Measurements from ENCODE around the gene TRPC6.

The TRPC6 gene

DNA sequence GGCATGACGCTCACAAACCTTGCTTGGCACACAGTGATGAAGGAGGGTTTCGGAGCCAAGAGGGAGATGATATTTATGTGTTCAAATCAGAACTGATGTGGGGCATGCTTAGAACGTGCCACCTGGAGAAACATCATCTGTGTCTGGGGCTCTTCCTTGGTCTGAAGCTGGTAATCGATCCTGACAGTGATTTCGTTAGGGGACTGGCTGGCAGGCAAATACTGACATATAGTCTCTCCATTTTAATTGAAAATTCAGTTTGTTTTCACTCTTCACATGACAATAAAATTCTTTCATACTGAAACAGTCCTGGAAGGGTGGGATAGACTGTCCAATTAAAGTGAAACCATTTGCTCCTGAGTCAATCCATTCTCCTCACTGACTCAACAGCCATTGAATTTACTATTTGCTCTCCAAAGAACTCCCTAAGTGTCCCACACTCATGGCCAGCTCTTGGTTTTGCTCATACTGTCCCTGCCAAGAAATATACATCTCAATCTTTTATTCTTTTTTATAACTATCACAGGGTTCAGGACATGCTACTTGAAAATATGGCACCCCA, 134.8 kb downstream of the TRPC6 start:
- TF ChIP-seq, protein P1, sequence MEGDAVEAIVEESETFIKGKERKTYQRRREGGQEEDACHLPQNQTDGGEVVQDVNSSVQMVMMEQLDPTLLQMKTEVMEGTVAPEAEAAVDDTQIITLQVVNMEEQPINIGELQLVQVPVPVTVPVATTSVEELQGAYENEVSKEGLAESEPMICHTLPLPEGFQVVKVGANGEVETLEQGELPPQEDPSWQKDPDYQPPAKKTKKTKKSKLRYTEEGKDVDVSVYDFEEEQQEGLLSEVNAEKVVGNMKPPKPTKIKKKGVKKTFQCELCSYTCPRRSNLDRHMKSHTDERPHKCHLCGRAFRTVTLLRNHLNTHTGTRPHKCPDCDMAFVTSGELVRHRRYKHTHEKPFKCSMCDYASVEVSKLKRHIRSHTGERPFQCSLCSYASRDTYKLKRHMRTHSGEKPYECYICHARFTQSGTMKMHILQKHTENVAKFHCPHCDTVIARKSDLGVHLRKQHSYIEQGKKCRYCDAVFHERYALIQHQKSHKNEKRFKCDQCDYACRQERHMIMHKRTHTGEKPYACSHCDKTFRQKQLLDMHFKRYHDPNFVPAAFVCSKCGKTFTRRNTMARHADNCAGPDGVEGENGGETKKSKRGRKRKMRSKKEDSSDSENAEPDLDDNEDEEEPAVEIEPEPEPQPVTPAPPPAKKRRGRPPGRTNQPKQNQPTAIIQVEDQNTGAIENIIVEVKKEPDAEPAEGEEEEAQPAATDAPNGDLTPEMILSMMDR (IDR thresholded peaks at IDR 0.05; ENCODE audit: insufficient read depth, low read length, poor library complexity, severe bottlenecking), result no peak
- Histone ChIP-seq H4K20me1 (ENCODE audit: low read depth, low read length) (no peaks in the 10 kb centered on the region), H2AFZ (ENCODE audit: low read depth, low read length, severe bottlenecking) (no peak overlapping the region)

DNA sequence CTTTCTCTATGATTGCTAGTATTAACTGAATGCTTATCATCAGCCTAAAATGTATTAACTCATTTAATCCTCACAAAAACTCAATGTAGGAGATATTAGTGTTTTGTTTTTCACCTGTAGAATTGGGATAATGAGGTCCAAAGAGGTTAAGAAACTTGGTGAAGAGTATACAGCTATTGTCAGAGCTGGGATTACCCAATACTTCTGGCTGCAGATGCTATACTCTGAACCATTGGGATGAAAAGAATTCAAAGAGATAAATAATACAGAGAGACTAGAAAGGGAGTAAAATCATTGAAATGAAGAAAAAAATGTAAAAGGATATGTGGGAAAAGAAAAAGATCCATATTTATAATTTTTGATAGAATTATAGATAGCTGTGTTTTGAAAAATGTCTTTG, 137.1 kb downstream of the TRPC6 start:
- Histone ChIP-seq H3K9me3 (ENCODE audit: insufficient read depth, low read length) (no peaks in the 10 kb centered on the region), H3F3A (ENCODE audit: insufficient read depth) (no peaks in the 10 kb centered on the region), H4K20me1 (ENCODE audit: low read depth, low read length) (no peaks in the 10 kb centered on the region), H2AFZ (ENCODE audit: low read depth, low read length, severe bottlenecking) (no peak overlapping the region), H3K9me2 (replicated peaks; ENCODE audit: insufficient read depth, low read length) (no peaks in the 10 kb centered on the region), H3K79me2 (ENCODE audit: insufficient read depth, low read length) (no peaks in the 10 kb centered on the region), H3K27ac (ENCODE audit: low read depth, low read length) (no peak overlapping the region), H3K36me3 (ENCODE audit: low read length) (no peaks in the 10 kb centered on the region), H3K9ac (ENCODE audit: low read length) (no peak overlapping the region), H3K4me3 (ENCODE audit: insufficient read depth, low read length, poor library complexity, severe bottlenecking) (no peak overlapping the region), H3K27me3 (ENCODE audit: low read length) (no peaks in the 10 kb centered on the region), H3K4me2 (ENCODE audit: low read depth, low read length, poor library complexity, severe bottlenecking) (no peak overlapping the region)
- TF ChIP-seq, protein P1 (IDR thresholded peaks at IDR 0.05; ENCODE audit: insufficient read depth, low read length, poor library complexity, severe bottlenecking), result no peak
- TF ChIP-seq EZH2phosphoT487 (conservative IDR thresholded peaks at IDR 0.05; ENCODE audit: low read length), result no peak

More for the DNA sequence above, 134.8 kb downstream of the TRPC6 start:
- no peaks in the 10 kb centered on the region for H3F3A ChIP-seq (ENCODE audit: insufficient read depth)
- no peaks in the 10 kb centered on the region for H3K79me2 ChIP-seq (ENCODE audit: insufficient read depth, low read length)
- H3K4me3 ChIP-seq (ENCODE audit: insufficient read depth, low read length, poor library complexity, severe bottlenecking), result no peak overlapping the region
- H3K27me3 ChIP-seq (ENCODE audit: low read length), result no peaks in the 10 kb centered on the region
- H3K36me3 ChIP-seq (ENCODE audit: low read length), result no peaks in the 10 kb centered on the region
- H3K9ac ChIP-seq (ENCODE audit: low read length), result no peak overlapping the region
- no peaks in the 10 kb centered on the region for H3K9me2 ChIP-seq (replicated peaks; ENCODE audit: insufficient read depth, low read length)
- H3K4me2 ChIP-seq (ENCODE audit: low read depth, low read length, poor library complexity, severe bottlenecking), result no peak overlapping the region
- H3K27ac ChIP-seq (ENCODE audit: low read depth, low read length), result no peak overlapping the region
- H3K9me3 ChIP-seq (ENCODE audit: insufficient read depth, low read length), result no peaks in the 10 kb centered on the region

DNA sequence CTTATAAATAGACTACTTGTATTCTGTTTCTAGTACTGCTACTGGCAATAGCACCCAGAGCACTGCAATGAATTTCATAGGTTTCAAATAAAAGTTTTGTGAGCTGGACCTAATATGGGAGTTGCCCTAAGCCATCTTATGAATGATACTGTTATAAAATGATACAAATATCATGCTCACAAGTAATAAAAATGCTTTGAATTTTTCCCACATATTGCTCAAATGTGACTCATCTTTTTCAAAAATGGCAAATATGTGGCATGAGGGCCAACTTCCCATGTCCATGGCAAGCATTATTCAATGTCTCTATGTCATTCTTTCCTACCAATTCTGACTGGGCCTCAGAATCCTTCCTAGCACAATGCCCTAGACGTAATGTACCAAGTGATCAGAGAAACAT, 137.6 kb downstream of the TRPC6 start:
- H3K4me2 ChIP-seq (ENCODE audit: low read depth, low read length, poor library complexity, severe bottlenecking), result no peak overlapping the region
- H3K27ac ChIP-seq (ENCODE audit: low read depth, low read length), result no peak overlapping the region
- no peak overlapping the region for H3K4me3 ChIP-seq (ENCODE audit: insufficient read depth, low read length, poor library complexity, severe bottlenecking)

More for the DNA sequence above, 137.6 kb downstream of the TRPC6 start:
- no peaks in the 10 kb centered on the region for H4K20me1 ChIP-seq (ENCODE audit: low read depth, low read length)
- no peak overlapping the region for H2AFZ ChIP-seq (ENCODE audit: low read depth, low read length, severe bottlenecking)
- no peaks in the 10 kb centered on the region for H3K79me2 ChIP-seq (ENCODE audit: insufficient read depth, low read length)
- TF ChIP-seq EZH2phosphoT487 (conservative IDR thresholded peaks at IDR 0.05; ENCODE audit: low read length), result no peak
- TF ChIP-seq, protein P1 (IDR thresholded peaks at IDR 0.05; ENCODE audit: insufficient read depth, low read length, poor library complexity, severe bottlenecking), result no peak
- no peak overlapping the region for H3K9ac ChIP-seq (ENCODE audit: low read length)
- H3K9me2 ChIP-seq (replicated peaks; ENCODE audit: insufficient read depth, low read length), result no peaks in the 10 kb centered on the region
- H3K27me3 ChIP-seq (ENCODE audit: low read length), result no peaks in the 10 kb centered on the region
- H3K9me3 ChIP-seq (ENCODE audit: insufficient read depth, low read length), result no peaks in the 10 kb centered on the region
- no peaks in the 10 kb centered on the region for H3F3A ChIP-seq (ENCODE audit: insufficient read depth)
- H3K36me3 ChIP-seq (ENCODE audit: low read length), result no peaks in the 10 kb centered on the region
